Transverse colon (tissue), 3 donors: ENCODE results near the gene SERAC1.

Experiments used
- POLR2A ChIP-seq: fragments of 450-650 bp; IDR thresholded peaks from one replicate; pipeline ENCODE4 v1.6.1; 2016; ENCODE audit warnings: antibody characterized with exemption, mild to moderate bottlenecking, moderate library complexity
- POLR2AphosphoS5 ChIP-seq, 3 donors: sonication (generic); formaldehyde crosslinking; IDR thresholded peaks; one replicate each; pipeline ENCODE4 v1.6.1; 2016; ENCODE audit warnings: antibody characterized with exemption in 3 of 3

GRCh38 chr6:158153576-158153975 is 14.5 kb downstream of the SERAC1 start:
- TF ChIP-seq POLR2AphosphoS5 (IDR thresholded peaks at IDR 0.05) (no peak), POLR2A (no peak)
